GM12891 (cell line): ENCODE data around the gene CADM3.

Source experiments
- PAX5 ChIP-seq: IDR thresholded peaks from 2 replicates; pipeline ENCODE4 v1.6.1; 2011; ENCODE audit warnings: low read length, moderate library complexity, mild to moderate bottlenecking; ENCODE audit not compliant: insufficient read depth, severe bottlenecking
- POLR2A ChIP-seq: IDR thresholded peaks from 2 replicates; pipeline ENCODE4 v1.6.1; 2011; ENCODE audit warnings: low read depth, low read length, control low read depth
- POLR2AphosphoS5 ChIP-seq: IDR thresholded peaks from 2 replicates; pipeline ENCODE4 v1.6.1; 2011; ENCODE audit warnings: low read depth, low read length, control low read depth
- POU2F2 ChIP-seq: IDR thresholded peaks from 2 replicates; pipeline ENCODE4 v1.6.1; 2011; ENCODE audit warnings: low read depth, mild to moderate bottlenecking, control low read depth, low read length, moderate library complexity
- SPI1 ChIP-seq: IDR thresholded peaks from 2 replicates; pipeline ENCODE4 v1.6.1; 2011; ENCODE audit warnings: low read depth, low read length, control low read depth
- TAF1 ChIP-seq: IDR thresholded peaks from 2 replicates; pipeline ENCODE4 v1.6.1; 2011; ENCODE audit warnings: low read depth, low read length, control low read depth

DNA sequence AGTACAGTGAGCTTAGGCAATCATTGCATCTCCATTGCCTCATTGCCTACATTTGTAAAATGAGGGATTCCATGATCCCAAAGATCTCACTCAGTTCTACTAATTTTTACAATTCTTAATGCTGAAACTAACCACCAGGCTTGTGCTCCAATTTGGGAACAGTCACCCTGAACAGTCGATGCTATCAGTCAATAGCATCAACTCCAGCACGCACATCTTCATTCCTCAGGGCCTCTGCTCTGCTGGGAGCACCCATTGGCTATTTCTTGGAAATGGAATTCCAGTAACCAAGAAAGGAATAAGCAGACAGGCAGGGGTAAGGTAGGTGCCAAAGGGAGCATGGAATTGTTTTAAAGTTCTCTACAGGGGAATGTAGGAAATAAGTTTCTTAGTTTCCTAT lies 19.0 kb downstream of the CADM3 start:
- TF ChIP-seq POLR2A, result no peak
- no peak for TF ChIP-seq POLR2AphosphoS5
- TF ChIP-seq TAF1, result no peak
- TF ChIP-seq SPI1, result no peak
- TF ChIP-seq PAX5, result no peak
- TF ChIP-seq POU2F2, result no peak
